ENCODE measurements around the gene ABCA12.

- TF ChIP-seq CTCF (IDR thresholded peaks at IDR 0.05) (no peak), POLR2A (IDR thresholded peaks at IDR 0.05) (no peak)
Observed at GRCh38 chr2:215143458-215143857, 5.0 kb upstream of the ABCA12 start.

Data from lower leg skin (tissue), 3 donors.